Activated naive CD8-positive, alpha-beta T cell treated with anti-CD3 and anti-CD28 coated beads, Interleukin-2, amount 50 U/mL, for 16 hours (primary cell): ENCODE results near the gene TCP11L2.
"Not testable (repeated sequence)": the region's sequence is repeated elsewhere in the genome, so short reads cannot be mapped to it uniquely, and the experiment has no call there.

Experiments used
- DNase-seq: peaks from one replicate; pipeline ENCODE4 v3.0.0-alpha.2; 2020; ENCODE audit warnings: low read depth, low spot score

The TCP11L2 gene

DNA sequence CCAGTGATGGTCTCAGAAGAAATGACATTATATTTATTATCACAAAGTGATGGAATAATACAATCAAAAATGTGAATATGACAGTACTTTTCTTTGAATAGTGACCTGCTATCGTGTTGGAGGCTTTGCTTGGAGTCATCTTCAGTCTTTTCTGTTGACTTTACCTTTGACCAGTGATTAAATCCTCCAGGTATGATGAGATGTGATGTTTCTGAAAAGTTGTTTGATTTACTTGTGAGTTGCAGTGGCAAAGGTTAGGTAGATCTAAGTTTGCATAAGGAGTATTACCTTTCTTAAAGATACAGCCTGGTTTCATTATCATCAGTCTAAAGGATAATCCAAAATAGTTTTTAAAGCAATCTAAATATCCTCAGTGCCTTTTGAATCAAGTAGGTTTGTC lies 4.6 kb downstream of the TCP11L2 start:
- DNase-seq, result no peak

DNA sequence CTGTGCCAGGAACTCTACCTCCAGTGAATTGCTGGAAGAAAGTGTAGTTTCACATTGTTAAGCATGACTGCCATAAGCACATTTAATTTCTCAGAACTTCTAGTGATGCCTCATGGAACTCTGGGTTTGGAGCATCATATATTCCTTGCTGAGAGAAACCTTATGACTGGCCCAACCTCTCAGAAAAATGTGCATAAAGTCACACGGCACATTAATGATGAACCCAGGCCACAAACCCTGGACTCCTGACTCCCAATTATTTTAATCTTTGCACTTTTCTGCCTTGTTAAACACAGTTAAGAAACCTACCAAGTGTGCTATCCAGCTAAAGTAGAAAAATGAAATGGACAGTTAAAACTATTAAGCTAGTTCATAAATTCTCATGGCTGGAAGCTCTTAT lies 5.6 kb downstream of the TCP11L2 start:
- no peak for DNase-seq

DNA sequence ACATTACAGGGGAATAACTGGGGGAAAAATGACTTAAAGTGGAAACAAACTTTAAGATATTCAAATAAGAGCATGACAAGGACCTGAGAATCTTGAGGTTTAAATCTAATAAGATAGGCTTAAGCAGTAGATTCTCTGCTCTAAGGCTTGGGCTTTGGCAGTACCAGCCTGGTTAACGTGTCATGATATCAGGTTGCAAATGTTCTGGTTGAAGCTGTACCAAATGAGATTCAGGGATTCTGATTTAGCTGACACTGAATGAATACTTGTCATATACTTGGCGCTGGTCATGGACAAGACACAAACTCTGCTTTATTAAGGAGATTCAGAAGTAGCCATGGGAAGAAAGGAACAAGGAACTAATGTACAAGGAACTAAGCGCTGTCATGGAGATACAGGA lies 6.1 kb downstream of the TCP11L2 start:
- no peak for DNase-seq

DNA sequence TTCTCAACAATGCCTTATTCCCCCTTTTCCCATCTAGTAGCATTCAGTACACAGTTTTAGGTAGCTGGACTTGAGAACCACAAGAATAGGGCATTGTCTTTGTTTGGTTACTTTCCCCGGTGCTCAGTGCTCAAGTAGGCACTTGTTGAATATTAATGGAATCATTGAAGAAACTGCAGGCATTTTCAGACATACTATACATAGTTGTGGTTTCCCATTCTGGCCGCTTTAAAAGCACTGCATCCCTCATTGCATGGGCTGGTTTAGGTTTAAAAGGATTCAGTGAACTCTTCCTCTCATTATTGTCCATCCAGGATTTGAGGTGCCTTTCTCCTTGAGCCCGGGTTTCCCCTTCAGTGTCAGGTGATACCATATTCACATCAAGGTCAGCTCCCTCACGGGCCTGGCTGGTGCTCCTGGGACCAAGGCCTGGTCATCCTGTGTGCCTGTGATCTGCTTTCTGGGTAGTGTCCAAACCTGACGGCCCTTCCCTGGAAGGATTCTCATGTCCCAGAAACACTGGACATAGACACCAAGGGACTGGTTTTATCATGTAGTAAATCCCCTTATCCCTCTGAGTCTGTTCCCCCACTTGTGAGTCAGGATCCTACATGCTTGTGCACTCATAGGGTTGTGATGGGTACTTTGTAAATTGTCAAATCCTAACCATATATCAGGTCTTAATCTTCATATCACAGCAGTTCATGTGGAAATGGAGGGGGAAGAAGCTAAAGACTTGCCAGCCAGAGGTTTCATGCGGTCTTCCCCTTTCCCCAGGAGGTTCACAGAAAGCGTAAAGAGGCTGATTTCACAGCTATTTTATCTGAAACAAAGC lies 7.4 kb downstream of the TCP11L2 start:
- no peak for DNase-seq

DNA sequence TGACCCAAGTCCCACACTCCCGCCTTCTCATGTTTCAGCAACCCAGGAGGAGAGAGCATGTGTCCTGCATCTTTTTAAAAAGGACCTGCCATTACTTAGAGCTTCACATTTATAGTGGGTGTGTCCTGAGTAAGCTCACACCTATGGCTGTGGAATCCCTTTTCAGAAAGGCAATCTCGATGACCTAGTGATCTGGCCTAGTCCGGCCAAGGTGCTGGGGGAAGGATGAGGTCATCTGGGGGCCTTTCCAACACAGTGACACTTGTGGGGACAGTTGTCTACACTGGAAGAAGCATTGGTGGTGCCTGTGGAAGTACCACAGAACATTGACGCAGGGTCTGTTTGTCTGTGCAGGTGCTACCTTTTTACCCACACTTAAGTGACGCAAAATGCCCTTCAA lies 8.2 kb downstream of the TCP11L2 start:
- no peak for DNase-seq

DNA sequence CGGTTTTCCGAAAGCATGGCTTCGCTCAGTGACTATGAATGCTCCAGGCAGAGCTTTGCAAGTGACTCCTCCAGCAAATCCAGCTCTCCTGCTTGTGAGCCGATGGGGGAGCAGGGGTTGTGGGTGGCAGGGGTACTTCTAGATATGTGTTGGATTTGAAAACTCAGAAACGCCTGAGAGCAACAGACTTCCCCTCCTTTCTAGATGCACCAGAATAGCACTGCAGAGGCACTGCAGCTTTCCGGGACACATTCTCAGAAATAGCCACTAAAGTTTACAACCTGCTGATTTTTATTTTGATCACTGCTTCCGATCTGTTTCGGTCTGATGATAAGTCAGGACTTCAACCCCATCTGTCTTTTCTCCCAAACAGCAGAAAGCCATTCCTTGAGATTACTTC lies 8.6 kb downstream of the TCP11L2 start:
- no peak for DNase-seq

DNA sequence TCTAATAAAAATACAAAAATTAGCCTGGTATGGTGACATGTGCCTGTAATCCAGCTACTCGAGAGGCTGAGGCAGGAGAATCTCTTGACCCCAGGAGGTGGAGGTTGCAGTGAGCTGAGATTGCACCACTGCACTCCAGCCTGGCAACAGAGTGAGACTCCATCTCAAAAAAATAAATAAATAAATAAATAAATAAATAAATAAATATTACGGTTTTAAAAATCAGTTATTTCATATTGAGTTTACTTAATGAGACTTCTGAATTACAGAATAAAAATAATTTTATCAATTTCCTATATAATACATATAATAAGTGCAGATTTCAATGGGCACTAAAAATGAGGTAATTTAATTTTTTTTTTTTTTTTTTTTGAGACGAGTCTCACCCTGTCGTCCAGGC lies 10.9 kb downstream of the TCP11L2 start:
- DNase-seq, result not testable (repeated sequence)

DNA sequence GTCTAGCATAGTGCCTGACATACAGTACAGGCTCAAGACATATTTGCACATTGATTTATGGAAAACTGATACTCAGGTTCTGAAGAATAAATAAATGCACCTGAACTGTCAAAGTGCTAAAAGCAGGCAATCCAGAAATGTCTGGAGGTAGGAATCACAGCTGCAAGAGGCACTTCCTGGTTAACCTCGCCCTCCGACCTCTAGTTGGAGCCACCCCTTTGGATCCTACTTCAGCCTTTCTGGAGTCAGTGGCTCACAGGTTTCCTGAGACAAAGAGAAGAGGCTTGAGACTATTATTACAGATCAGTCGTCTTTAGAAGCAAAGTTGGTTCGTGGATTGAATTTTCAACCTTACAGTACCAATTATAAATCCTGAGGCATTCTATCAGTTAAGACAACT lies 13.0 kb downstream of the TCP11L2 start:
- no peak for DNase-seq

DNA sequence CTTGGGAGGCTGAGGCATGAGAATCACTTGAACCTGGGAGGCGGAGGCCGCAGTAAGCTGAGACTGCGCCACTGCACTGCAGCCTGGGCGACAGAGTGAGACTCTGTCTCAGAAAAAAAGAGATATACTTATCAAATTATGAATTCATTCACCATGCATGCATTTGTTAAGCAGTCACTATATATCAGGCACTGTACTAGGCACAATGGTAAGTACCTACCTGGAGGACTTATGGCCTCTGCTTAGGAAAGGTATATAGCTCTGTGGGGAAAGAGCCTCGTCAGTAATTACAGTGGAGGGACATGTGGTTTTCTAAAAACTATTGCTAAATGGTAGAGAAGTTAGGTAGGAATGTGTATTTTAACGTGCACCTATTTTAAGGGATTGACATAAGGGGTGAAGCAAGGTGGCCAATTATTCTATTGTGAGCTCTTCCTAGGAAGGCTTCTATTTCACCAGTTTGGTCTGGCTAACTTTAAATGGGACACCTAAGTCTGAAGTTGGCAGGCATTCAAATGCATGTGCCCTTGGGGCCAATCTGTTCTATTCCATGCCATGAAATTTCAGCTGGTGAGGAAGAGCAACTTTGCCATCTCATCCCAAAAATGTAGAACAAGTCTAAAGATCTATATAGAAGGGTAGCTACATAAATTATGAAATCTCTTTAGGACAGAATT lies 15.0 kb downstream of the TCP11L2 start:
- no peak for DNase-seq

DNA sequence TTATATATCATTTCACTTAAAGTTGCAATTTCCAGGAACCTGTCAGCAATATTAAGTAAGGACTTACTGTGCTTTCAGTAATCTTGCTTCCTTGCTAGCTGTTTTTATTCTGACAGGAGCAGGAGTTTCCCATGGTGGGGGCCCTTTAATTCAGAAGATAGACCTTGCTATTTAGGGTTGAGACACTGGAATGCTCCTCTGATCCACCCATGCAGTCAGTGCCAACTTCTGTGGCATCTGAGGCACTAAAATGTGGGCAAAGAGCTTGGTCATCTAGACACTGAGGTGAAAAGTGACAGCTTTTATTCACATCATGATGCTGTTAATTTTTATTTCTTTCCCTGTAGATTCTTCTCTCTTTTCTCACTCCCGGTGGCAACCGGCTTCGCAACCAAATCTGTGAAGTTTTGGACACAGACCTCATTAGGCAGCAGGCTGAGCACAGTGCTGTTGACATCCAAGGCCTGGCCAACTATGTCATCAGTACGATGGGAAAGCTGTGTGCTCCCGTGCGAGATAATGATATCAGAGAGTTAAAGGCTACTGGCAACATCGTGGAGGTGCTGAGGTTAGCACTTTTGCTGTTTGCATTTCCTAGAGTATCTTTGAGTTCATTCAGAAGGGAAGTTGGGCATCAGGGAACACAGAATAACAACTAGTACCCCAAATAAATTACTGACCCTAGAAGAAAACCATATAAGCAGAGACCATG lies 18.8 kb downstream of the TCP11L2 start:
- DNase-seq, result no peak

DNA sequence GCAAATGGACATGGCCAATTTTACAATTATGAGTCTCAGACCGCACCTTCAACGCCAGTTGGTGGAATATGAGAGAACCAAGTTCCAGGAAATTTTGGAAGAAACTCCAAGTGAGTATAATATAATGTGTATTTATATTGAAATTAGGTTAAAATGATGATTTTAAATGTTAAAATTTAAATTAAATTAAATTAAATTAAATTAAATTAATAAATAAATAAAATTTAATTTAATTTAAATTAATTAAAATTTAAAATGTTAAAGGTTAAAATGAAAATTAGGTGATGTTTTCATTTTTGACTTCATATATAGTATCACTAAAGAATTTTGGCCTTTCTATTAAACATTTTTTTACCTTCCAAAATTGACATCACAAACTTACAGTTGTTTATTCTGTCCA lies 21.0 kb downstream of the TCP11L2 start:
- DNase-seq, result no peak

DNA sequence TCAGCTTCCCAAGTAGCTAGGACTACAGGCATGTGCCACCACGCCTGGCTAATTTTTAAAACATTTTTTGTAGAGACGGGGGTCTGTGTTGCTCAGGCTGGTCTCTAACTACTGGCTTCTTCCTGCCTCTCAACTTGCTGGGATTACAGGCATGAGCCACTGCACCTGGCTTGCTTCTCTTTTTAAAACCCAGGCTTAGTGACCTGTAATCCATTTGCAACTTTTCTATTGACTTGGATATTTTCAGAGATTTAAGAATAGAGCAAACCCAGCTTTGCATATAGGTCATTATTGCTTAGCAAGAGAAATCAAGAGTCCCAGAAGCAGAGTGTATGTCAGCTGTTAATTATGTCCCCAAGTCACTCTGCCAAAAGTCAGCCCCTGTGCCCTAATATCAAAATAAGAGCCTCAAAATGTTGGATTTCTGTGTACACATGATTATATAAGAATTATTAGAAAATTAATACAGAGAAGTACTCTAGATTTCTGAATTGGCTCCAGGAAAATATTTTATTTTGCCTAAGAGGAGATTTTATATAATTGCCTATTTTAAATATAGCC lies 24.9 kb downstream of the TCP11L2 start:
- DNase-seq, result no peak

DNA sequence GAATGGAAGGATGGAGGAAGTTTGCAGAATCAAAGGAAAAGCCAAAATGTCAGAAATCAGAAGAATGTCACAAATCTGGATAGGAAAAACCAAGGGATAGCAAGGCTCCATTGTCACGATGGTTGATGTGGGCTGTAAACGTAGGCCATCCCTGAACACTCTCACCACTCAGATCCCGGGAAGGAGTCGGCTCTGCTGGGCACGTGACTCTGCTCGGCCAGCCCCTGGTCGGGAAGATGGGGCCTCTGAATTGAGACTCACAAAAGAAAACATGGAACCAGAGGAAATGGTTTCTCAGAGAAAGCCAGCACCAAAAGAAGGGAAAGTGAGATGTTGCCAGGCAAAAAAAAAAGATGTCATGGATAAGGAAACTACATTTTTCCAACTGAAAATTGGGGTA lies 26.2 kb downstream of the TCP11L2 start:
- DNase-seq, result no peak

DNA sequence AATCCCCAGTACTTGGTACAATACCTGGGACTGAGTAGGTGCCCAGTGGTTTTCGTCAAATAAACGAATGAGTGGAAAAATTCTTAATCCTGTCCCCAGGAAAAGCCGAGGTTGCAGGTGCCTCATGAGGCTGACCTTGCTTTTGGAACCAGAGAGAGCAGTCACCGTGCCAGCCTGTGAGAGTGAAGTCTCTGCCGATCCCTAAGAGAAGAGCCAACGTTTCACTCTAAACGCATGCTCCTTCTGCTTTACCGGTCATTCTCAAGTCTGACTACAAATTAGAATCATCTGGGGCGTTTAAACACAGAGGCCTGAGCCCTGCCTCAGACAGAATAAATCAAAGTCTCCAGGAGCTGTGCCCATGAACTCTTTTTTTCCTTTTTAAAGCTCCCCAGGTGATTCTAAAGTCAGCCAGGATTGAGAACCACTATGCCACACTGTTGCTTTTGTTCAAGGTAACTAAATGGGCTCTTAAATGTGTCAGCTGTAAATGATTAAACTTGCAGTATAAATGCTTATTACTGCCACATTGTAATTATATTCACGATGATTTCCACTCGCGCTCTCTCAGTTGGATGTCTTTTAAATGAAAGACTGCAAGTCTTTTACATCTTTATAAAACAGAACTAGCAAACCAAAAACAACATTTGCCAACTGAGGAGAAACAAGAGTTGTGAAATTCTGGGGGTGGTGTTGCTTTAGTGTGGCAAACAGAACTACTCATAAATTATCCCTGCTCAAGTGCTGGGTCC lies 26.9 kb downstream of the TCP11L2 start:
- no peak for DNase-seq

DNA sequence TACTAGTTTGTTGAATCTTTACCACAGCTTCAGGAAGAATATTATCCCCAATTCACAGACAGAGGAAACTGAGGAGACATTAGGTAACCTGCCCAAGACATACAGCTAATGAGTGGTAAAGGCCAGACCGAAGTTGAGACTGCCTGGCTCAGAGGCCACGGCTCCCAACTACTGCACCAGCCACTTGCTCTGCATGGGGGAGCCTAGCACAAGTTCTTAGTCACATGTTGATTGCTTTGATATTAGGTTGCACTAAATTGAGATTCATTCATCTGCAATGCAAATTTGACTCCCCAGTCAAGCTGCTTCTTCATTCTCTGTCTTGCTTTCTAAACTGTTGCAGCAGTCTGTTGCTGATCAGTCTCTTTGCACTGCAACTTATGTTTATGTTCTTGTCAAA lies 29.1 kb downstream of the TCP11L2 start:
- no peak for DNase-seq

DNA sequence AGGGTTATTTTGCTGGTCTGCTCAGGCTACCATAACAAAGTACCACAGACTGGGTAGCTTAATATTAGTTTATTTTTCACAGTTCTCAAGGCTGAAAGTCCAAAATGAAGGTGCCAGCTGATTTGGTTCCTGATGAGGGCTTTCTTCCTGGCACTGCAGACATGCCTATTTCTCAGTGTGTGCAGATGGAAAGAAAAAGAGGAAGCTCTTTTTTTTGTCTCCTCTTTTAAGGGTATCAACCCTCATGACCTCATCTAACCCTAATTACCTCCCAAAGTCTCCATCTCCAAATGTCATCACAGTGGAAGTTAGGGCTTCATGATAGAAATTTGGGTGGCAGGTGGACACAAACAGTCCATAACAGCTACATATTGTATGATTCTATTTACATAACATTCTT lies 30.0 kb downstream of the TCP11L2 start:
- DNase-seq, result no peak

DNA sequence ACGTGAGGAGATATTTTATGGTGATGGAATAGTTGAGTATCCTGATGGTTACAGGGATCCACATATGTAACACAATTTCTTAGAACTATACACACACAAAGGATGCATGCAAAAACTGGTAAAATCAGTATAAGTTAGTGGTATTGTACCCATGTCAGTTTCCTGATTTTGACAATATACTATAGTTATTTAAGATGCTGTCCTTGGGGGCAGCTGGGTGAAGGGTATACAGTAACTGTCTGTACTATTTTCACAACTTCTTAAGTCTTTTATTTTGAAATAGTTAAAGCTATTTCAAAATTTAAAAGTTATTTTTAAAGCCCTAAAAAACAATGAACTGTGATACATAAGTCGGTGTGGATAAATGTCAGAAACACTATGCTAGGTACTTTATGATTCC lies 30.5 kb downstream of the TCP11L2 start:
- no peak for DNase-seq

DNA sequence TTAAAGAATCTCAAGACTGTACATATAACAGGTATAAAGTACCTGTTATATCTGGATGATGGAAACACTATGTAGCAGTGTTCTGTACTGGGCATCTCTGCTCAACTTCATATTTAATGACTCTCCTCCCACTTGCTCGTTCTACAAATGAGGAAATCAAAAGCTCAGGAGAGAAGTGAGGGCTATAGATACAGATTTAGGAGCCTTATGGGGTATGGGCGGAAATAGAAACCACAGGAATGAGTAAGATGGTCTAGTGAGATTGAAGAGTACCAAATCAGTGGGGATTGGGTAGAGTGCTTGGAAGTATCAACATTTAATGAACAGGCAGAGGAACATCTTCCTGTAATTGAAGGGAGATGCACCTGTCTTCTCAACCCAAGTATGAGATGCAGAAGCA lies 31.2 kb downstream of the TCP11L2 start:
- DNase-seq, result no peak

DNA sequence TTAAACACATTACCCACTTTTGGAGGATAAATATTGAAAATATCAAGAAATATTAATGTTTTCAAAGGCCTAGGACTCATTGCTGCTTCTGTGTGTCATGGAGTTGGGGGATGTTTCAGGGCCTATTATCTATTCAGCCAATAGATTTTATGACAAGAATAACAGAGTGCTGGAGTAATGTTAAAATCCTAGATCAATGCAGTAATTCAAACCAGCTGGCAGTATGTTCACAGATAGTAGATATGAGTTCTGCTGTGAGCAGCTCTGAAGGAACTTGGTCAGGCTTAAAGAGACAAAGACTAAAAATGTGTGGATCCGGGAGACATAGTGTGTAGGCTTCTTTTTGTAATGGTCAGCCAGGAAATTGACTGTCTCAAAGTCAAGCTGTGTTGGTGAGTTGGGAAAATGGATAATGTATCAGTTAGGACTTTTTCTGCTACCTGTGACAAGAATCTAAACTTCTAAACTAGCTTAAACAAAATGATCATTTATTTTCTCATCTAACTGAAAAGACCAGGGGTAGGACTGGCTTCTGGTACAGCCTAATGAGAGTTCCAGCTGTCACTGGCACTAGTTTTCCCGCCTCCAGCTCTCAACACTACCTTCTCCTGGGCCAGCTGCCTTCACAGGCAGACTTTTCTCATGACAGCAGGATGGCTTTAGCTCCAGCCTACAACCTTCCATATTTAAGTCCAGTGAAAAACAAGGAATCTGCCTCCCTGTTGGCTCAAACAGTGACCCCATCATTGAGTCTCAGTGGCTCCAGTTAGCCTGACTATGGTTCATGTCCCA lies 38.7 kb downstream of the TCP11L2 start:
- no peak for DNase-seq

DNA sequence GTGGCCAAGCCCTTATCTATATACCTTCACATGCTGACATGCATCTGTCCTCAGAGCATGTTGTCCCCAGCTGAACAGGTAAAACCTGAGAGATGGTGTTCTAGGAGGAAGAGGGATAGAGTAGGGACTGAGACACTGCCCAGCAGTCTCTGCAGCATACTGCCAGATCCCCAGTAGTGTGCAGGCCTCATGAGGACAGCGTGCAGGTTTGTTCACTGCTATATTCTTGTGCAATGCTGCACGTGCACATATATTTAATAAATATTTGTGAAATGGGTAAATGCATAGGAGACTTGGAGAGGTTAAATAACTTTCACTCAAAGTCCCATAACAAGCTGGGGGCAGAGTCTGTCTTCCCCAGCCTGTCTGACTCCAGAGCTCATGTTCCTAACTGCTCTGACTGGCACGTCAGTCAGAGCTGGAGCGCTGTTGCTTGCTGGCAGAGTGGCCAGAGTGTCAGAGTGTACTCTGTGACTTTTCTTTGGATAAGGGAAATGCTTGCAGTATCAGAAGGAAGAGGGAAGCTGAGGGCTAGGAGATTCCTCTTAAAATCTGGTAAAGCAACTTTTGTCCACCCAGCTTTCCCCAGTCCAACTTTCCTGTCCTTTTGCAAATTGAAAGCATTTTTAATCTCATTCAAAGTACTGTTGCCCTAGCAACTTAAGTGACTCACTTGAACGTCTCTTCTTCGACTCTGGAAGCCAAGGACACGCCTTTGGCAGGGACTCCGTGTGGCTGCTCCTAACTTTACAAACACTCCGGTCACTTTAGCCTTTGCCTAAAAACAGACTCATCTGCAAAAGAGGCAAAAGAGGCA lies 40.1 kb downstream of the TCP11L2 start:
- DNase-seq, result no peak
